HepG2 (cell line): Measurements from ENCODE around the gene SMCHD1. TPM values are rescaled to one million over a fixed set of nuclear protein-coding genes. Genes with fewer than 3 reads are reported as not detected.

Experiments used
- ATAC-seq: fragments of 200-7000 bp; cut with Tn5 transposase; 3 replicates; pipeline ENCODE4 v1.9.1; 2020; ENCODE audit warnings: mild to moderate bottlenecking, moderate library complexity
- BruUV-seq: library from RNA; stranded (reverse); fragments of 400-500 nt; replicated peaks from 2 replicates; lab custom pipeline; 2021; lab: Mats Ljungman, UMichigan
- CTCF ChIA-PET: fragments of 300-600 bp; formaldehyde crosslinking; extraction: SDS; loops from one replicate; lab custom pipeline; 2021; ENCODE audit warnings: low total read pairs, inconsistent platforms, low intra/inter-chr PET ratio; lab: Yijun Ruan, JAX
- POLR2A ChIA-PET: fragments of 350-600 bp; sonication (Branson Sonifier 250); formaldehyde crosslinking; loops from one replicate; lab custom pipeline; 2020; ENCODE audit warnings: antibody characterized with exemption, inconsistent platforms; lab: Yijun Ruan, JAX
- DNase-seq: peaks from one replicate; pipeline ENCODE4 v3.0.0-alpha.2; 2015; ENCODE audit warnings: low spot score
- FAIRE-seq: peaks from 3 replicates; lab custom pipeline; 2011; peaks lifted over from hg19 to GRCh38; lab: Jason Lieb, UNC
- H2AFZ ChIP-seq: one replicate; pipeline ENCODE4 v1.6.1; 2011; ENCODE audit warnings: low read length, inconsistent platforms
- H3K27ac ChIP-seq: fragments of 300-600 bp; 3 replicates; pipeline ENCODE4 v1.8.0; 2011; ENCODE audit warnings: mixed run types, mild to moderate bottlenecking, mixed read lengths, low read length, inconsistent platforms; ENCODE audit not compliant: insufficient read depth; ENCODE audit errors: extremely low read length
- H3K27me3 ChIP-seq, 2 experiments: fragments of 200-600 bp in 1 of 2; 2 replicates in 1 of 2; 3 replicates in 1 of 2; pipeline versions ENCODE4 v1.6.0 to v1.8.0; 2011; ENCODE audit warnings: low read length in 2 of 2, mild to moderate bottlenecking in 2 of 2, moderate library complexity in 2 of 2, inconsistent platforms in 1 of 2; ENCODE audit not compliant: insufficient read depth in 2 of 2, control insufficient read depth in 1 of 2
- H3K36me3 ChIP-seq, 2 experiments: fragments of 200-600 bp in 1 of 2; replicated peaks in 1 of 2; 2 replicates in 1 of 2; 3 replicates in 1 of 2; pipeline versions ENCODE4 v1.5.1 to v1.8.0; 2011; ENCODE audit warnings: low read length in 2 of 2, inconsistent platforms in 1 of 2; ENCODE audit not compliant: insufficient read depth in 2 of 2, control insufficient read depth in 1 of 2
- H3K4me1 ChIP-seq: 2 replicates; pipeline ENCODE4 v1.5.1; 2012; ENCODE audit warnings: low read length, inconsistent platforms; ENCODE audit not compliant: insufficient read depth
- H3K4me2 ChIP-seq: 2 replicates; pipeline ENCODE4 v1.6.0; 2011; ENCODE audit warnings: low read depth, low read length, inconsistent platforms
- H3K4me3 ChIP-seq, 3 experiments: fragments of 200-600 bp in 1 of 3; sonication (generic), shearing (Covaris generic) in 1 of 3; replicated peaks in 1 of 3; 2 replicates each; pipeline ENCODE4 v1.5.1; 2011 to 2016; ENCODE audit warnings: low read length in 3 of 3, inconsistent platforms in 2 of 3, low read depth in 2 of 3, mild to moderate bottlenecking in 2 of 3, control low read depth in 1 of 3, mixed read lengths in 1 of 3; ENCODE audit not compliant: insufficient read depth in 1 of 3
- H3K79me2 ChIP-seq: one replicate; pipeline ENCODE4 v1.6.1; 2011; ENCODE audit warnings: low read length, inconsistent platforms; ENCODE audit not compliant: insufficient read depth
- H3K9ac ChIP-seq: 2 replicates; pipeline ENCODE4 v1.6.0; 2011; ENCODE audit warnings: mild to moderate bottlenecking, low read depth, low read length, inconsistent platforms; ENCODE audit not compliant: insufficient read depth
- H3K9me3 ChIP-seq: 2 replicates; pipeline ENCODE4 v1.5.1; 2012; ENCODE audit warnings: mild to moderate bottlenecking, low read length
- H4K20me1 ChIP-seq: 2 replicates; pipeline ENCODE4 v1.6.0; 2011; ENCODE audit warnings: inconsistent platforms, mild to moderate bottlenecking, low read length, moderate library complexity; ENCODE audit not compliant: insufficient read depth
- EED ChIP-seq: sonication (generic); formaldehyde crosslinking; IDR thresholded peaks from 2 replicates; pipeline ENCODE4 v1.5.0; 2020; ENCODE audit warnings: mild to moderate bottlenecking, missing genetic modification reagents
- GATAD1 ChIP-seq: IDR thresholded peaks from 2 replicates; pipeline ENCODE4 v1.6.1; 2016; ENCODE audit warnings: missing genetic modification reagents, missing compliant biosample characterization
- HCFC1 ChIP-seq: fragments of 150-350 bp; IDR thresholded peaks from 2 replicates; pipeline ENCODE4 v1.6.1; 2014; ENCODE audit warnings: low read depth, low read length
- NCOA5 ChIP-seq: sonication (generic); formaldehyde crosslinking; IDR thresholded peaks from 2 replicates; pipeline ENCODE4 v1.4.0; 2020; ENCODE audit warnings: missing genetic modification reagents
- THYN1 ChIP-seq: sonication (generic); formaldehyde crosslinking; IDR thresholded peaks from 2 replicates; pipeline ENCODE4 v1.8.1; 2023; ENCODE audit warnings: low read depth, mild to moderate bottlenecking, moderate library complexity, missing genetic modification reagents, borderline replicate concordance
- YY1 ChIP-seq: IDR thresholded peaks from 2 replicates; pipeline ENCODE4 v1.6.1; 2011; ENCODE audit warnings: low read length, low read depth, moderate library complexity, mild to moderate bottlenecking; ENCODE audit not compliant: insufficient read depth, insufficient replicate concordance
- ZFYVE20 ChIP-seq: sonication (generic); formaldehyde crosslinking; IDR thresholded peaks from 2 replicates; pipeline ENCODE4 v1.8.0; 2023; ENCODE audit warnings: low read depth, mild to moderate bottlenecking, moderate library complexity, missing genetic modification reagents, borderline replicate concordance
- ZNF160 ChIP-seq: sonication (generic); formaldehyde crosslinking; IDR thresholded peaks from 2 replicates; pipeline ENCODE4 v1.8.0; 2022; ENCODE audit warnings: mild to moderate bottlenecking, inconsistent platforms, missing genetic modification reagents
- ZNF24 ChIP-seq: fragments of 450-650 bp; IDR thresholded peaks from 2 replicates; pipeline ENCODE4 v1.6.1; 2017; ENCODE audit warnings: antibody characterized with exemption, mild to moderate bottlenecking
- WGBS: methylation state at CpG from one replicate; pipeline ENCODE4 v1.1.6; 2017; ENCODE audit warnings: low lambda C conversion rate; 5-methylcytosine and 5-hydroxymethylcytosine counted together
- in situ Hi-C: cut with HindIII; loops from 2 replicates; pipeline ENCODE4 v1.10.0; 2017; ENCODE audit warnings: low pct_unique_long_range_greater_than_20kb; ENCODE audit not compliant: extremely low pct_ligation_motif_present
- intact Hi-C: fragments of 100-400 bp; cut with micrococcal nuclease; formaldehyde crosslinking; loops from one replicate; pipeline ENCODE4 v1.10.0; 2022; ENCODE audit not compliant: unreplicated experiment
- polyA plus RNA-seq, 8 experiments: library from polyadenylated mRNA; depleted of rRNA in 3 of 8; stranded (reverse) in 7 of 8; unstranded in 1 of 8; fragments of >200 nt; fragmentation: Illumina TruSeq in 4 of 8; extraction: Trizol in 4 of 8; gene quantifications; 2 replicates each; pipeline versions ENCODE4 v1.2.1 to v1.2.3, GENCODE V29; 2011 to 2016; ENCODE audit warnings: low read depth in 4 of 8, missing spikeins in 1 of 8, mixed read lengths in 1 of 8; ENCODE audit not compliant: insufficient read depth in 1 of 8
- total RNA-seq, 5 experiments: library from RNA; depleted of rRNA; stranded (reverse); fragments of >200 nt; fragmentation: Illumina TruSeq; extraction: Trizol; gene quantifications; 2 replicates each; pipeline ENCODE4 v1.2.3, GENCODE V29; 2016; ENCODE audit warnings: low read depth in 1 of 5
- TF ChIP-seq, protein P1 (sequence below): IDR thresholded peaks from 2 replicates; pipeline ENCODE4 v1.6.1; 2016; ENCODE audit warnings: mild to moderate bottlenecking, missing biosample characterization, missing genetic modification reagents
- TF ChIP-seq, protein P2 (sequence below): sonication (generic); formaldehyde crosslinking; IDR thresholded peaks from 2 replicates; pipeline ENCODE4 v1.9.0; 2021; ENCODE audit warnings: missing genetic modification reagents, borderline replicate concordance
- TF ChIP-seq, protein P3 (sequence below): sonication (generic); formaldehyde crosslinking; IDR thresholded peaks from 2 replicates; pipeline ENCODE4 v1.5.0; 2020; ENCODE audit warnings: mild to moderate bottlenecking, missing genetic modification reagents
- TF ChIP-seq, protein P4 (sequence below): sonication (generic); formaldehyde crosslinking; IDR thresholded peaks from 2 replicates; pipeline ENCODE4 v1.9.0; 2021; ENCODE audit warnings: missing genetic modification reagents, mild to moderate bottlenecking, borderline replicate concordance
- TF ChIP-seq, protein P5 (sequence below): sonication (generic); formaldehyde crosslinking; IDR thresholded peaks from 2 replicates; pipeline ENCODE4 v1.4.0; 2020; ENCODE audit warnings: missing genetic modification reagents, mild to moderate bottlenecking, borderline replicate concordance

Gene SMCHD1
- total and polyA plus RNA-seq, 2 of the 13 experiments (the other 11 are each of a cell fraction or from before 2014, with no cell fraction given) = 21.4 to 93.6 TPM

DNA sequence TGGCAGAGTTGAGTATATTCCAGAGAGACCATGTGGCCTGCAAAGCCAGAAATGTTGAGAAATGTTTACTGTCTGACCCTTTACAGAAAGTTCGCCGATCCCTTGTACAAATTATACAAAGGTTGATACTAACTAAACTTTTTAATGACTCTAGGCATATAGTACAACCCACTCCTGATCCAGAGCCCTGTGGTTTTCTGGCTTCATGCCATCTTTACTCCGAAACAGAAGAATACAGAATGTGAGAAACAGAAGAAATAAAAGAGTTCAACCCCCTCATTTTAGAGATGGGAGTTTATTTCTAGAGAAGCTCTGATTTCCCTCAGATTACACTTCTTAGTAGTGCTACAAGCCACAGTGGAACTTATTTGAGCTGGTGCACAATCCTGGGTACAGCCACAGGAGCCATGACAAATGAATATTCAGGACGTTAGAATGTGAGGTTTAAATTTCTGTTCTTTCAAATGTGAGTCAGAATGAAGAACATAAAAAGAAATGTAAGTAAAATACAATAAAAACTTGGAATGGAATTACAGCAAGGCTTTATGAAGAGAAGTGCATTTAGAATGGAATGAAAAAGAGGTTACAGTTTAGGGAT, 38.0 kb upstream of the SMCHD1 start:
- intact Hi-C loops (no loop called here), in situ Hi-C loops (no loop called here)
- H3K79me2 ChIP-seq = no peaks in the 10 kb centered on the region
- no peaks in the 10 kb centered on the region for H3K27me3 ChIP-seq
- H2AFZ ChIP-seq = no peak overlapping the region
- H3K4me3 ChIP-seq = no peak overlapping the region
- DNase-seq (no peak), ATAC-seq (no peak), FAIRE-seq (no peak)
- H3K27ac ChIP-seq = no peak overlapping the region
- ChIA-PET POLR2A (no interaction called here), CTCF (no interaction called here)
- no peak overlapping the region for H3K4me2 ChIP-seq
- no peaks in the 10 kb centered on the region for H3K4me1 ChIP-seq
- BruUV-seq = no TSS peak
- H4K20me1 ChIP-seq = no peaks in the 10 kb centered on the region
- no peak overlapping the region for H3K9ac ChIP-seq
- peaks cover 2 to 14% of the 10 kb centered on the region in 2 experiments; a peak in 3 of 5 replicates for H3K36me3 ChIP-seq
- H3K9me3 ChIP-seq = no peaks in the 10 kb centered on the region
- 86% methylated on average over 4 of the region's 4 CpGs for WGBS
- TF ChIP-seq ZNF24 = no peak
- no peak for TF ChIP-seq YY1
- TF ChIP-seq ZNF160 (CRISPR knock-in tag) = no peak
- TF ChIP-seq, protein P1, sequence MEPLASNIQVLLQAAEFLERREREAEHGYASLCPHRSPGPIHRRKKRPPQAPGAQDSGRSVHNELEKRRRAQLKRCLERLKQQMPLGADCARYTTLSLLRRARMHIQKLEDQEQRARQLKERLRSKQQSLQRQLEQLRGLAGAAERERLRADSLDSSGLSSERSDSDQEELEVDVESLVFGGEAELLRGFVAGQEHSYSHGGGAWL (CRISPR knock-in tag) = no peak
- TF ChIP-seq, protein P2, sequence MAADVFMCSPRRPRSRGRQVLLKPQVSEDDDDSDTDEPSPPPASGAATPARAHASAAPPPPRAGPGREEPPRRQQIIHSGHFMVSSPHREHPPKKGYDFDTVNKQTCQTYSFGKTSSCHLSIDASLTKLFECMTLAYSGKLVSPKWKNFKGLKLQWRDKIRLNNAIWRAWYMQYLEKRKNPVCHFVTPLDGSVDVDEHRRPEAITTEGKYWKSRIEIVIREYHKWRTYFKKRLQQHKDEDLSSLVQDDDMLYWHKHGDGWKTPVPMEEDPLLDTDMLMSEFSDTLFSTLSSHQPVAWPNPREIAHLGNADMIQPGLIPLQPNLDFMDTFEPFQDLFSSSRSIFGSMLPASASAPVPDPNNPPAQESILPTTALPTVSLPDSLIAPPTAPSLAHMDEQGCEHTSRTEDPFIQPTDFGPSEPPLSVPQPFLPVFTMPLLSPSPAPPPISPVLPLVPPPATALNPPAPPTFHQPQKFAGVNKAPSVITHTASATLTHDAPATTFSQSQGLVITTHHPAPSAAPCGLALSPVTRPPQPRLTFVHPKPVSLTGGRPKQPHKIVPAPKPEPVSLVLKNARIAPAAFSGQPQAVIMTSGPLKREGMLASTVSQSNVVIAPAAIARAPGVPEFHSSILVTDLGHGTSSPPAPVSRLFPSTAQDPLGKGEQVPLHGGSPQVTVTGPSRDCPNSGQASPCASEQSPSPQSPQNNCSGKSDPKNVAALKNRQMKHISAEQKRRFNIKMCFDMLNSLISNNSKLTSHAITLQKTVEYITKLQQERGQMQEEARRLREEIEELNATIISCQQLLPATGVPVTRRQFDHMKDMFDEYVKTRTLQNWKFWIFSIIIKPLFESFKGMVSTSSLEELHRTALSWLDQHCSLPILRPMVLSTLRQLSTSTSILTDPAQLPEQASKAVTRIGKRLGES (CRISPR knock-in tag) = no peak
- TF ChIP-seq, protein P3, sequence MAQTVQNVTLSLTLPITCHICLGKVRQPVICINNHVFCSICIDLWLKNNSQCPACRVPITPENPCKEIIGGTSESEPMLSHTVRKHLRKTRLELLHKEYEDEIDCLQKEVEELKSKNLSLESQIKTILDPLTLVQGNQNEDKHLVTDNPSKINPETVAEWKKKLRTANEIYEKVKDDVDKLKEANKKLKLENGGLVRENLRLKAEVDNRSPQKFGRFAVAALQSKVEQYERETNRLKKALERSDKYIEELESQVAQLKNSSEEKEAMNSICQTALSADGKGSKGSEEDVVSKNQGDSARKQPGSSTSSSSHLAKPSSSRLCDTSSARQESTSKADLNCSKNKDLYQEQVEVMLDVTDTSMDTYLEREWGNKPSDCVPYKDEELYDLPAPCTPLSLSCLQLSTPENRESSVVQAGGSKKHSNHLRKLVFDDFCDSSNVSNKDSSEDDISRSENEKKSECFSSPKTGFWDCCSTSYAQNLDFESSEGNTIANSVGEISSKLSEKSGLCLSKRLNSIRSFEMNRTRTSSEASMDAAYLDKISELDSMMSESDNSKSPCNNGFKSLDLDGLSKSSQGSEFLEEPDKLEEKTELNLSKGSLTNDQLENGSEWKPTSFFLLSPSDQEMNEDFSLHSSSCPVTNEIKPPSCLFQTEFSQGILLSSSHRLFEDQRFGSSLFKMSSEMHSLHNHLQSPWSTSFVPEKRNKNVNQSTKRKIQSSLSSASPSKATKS (CRISPR knock-in tag) = no peak
- TF ChIP-seq HCFC1 = no peak
- no peak for TF ChIP-seq THYN1 (CRISPR knock-in tag)
- TF ChIP-seq, protein P4, sequence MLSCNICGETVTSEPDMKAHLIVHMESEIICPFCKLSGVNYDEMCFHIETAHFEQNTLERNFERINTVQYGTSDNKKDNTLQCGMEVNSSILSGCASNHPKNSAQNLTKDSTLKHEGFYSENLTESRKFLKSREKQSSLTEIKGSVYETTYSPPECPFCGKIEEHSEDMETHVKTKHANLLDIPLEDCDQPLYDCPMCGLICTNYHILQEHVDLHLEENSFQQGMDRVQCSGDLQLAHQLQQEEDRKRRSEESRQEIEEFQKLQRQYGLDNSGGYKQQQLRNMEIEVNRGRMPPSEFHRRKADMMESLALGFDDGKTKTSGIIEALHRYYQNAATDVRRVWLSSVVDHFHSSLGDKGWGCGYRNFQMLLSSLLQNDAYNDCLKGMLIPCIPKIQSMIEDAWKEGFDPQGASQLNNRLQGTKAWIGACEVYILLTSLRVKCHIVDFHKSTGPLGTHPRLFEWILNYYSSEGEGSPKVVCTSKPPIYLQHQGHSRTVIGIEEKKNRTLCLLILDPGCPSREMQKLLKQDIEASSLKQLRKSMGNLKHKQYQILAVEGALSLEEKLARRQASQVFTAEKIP (CRISPR knock-in tag) = no peak
- no peak for TF ChIP-seq GATAD1
- no peak for TF ChIP-seq ZFYVE20 (CRISPR knock-in tag)
- no peak for TF ChIP-seq EED
- TF ChIP-seq, protein P5, sequence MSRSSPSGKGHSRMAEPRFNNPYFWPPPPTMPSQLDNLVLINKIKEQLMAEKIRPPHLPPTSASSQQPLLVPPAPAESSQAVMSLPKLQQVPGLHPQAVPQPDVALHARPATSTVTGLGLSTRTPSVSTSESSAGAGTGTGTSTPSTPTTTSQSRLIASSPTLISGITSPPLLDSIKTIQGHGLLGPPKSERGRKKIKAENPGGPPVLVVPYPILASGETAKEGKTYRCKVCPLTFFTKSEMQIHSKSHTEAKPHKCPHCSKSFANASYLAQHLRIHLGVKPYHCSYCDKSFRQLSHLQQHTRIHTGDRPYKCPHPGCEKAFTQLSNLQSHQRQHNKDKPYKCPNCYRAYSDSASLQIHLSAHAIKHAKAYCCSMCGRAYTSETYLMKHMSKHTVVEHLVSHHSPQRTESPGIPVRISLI (CRISPR knock-in tag) = no peak
- no peak for TF ChIP-seq NCOA5 (CRISPR knock-in tag)
